H1 (cell line): ENCODE data around the gene ARSB. TPM values are rescaled to one million over a fixed set of nuclear protein-coding genes. Genes with fewer than 3 reads are reported as not detected.

Source experiments
- CTCF ChIA-PET: fragments of 300-600 bp; sonication (Branson Sonifier 250); formaldehyde crosslinking; loops from one replicate; lab custom pipeline; 2021; ENCODE audit not compliant: partially characterized antibody; lab: Charles Lee
- POLR2A ChIA-PET: fragments of 300-600 bp; sonication (Branson Sonifier 250); formaldehyde crosslinking; loops from one replicate; lab custom pipeline; 2021; ENCODE audit warnings: inconsistent platforms; ENCODE audit not compliant: partially characterized antibody; lab: Charles Lee
- DNase-seq, 2 experiments: peaks; one replicate each; pipeline versions ENCODE4 v3.0.0 to v3.0.0-alpha.2; 2010 to 2022; ENCODE audit warnings: low spot score in 2 of 2, low read depth in 1 of 2, mixed read lengths in 1 of 2
- FAIRE-seq: peaks from 2 replicates; lab custom pipeline; 2011; peaks lifted over from hg19 to GRCh38; lab: Jason Lieb, UNC
- H2AFZ ChIP-seq: 2 replicates; pipeline ENCODE4 v1.8.1; 2012; ENCODE audit warnings: low read length, inconsistent platforms
- H2AK5ac ChIP-seq: 2 replicates; pipeline ENCODE4 v1.6.1; 2013; ENCODE audit warnings: low read depth, low read length
- H2BK120ac ChIP-seq: replicated peaks from 2 replicates; pipeline ENCODE3; 2013; ENCODE audit warnings: low read depth, low read length, inconsistent platforms
- H2BK12ac ChIP-seq: 2 replicates; pipeline ENCODE4 v1.6.1; 2013; ENCODE audit warnings: low read depth, low read length
- H2BK15ac ChIP-seq: 2 replicates; pipeline ENCODE4 v1.6.1; 2013; ENCODE audit warnings: low read length
- H2BK20ac ChIP-seq: 2 replicates; pipeline ENCODE4 v1.6.1; 2013; ENCODE audit warnings: low read length
- H2BK5ac ChIP-seq: 2 replicates; pipeline ENCODE4 v1.6.1; 2013; ENCODE audit warnings: low read depth, low read length
- H3K14ac ChIP-seq: 2 replicates; pipeline ENCODE4 v1.6.1; 2013; ENCODE audit warnings: inconsistent platforms; ENCODE audit not compliant: insufficient read length
- H3K18ac ChIP-seq: 2 replicates; pipeline ENCODE4 v1.6.1; 2013; ENCODE audit warnings: low read length; ENCODE audit errors: extremely low read depth
- H3K23ac ChIP-seq: 2 replicates; pipeline ENCODE4 v1.6.1; 2013; ENCODE audit warnings: inconsistent platforms; ENCODE audit not compliant: insufficient read length
- H3K23me2 ChIP-seq: 2 replicates; pipeline ENCODE4 v1.6.1; 2013; ENCODE audit warnings: low read depth, low read length
- H3K27ac ChIP-seq: 2 replicates; pipeline ENCODE4 v1.6.1; 2011; ENCODE audit warnings: low read depth, low read length, inconsistent platforms
- H3K27me3 ChIP-seq, 4 experiments: replicated peaks in 1 of 4; 1 replicate in 1 of 4; 2 replicates in 3 of 4; pipeline versions ENCODE4 v1.6.1 to v1.8.1; 2011 to 2013; ENCODE audit warnings: low read length in 3 of 4, mild to moderate bottlenecking in 3 of 4, inconsistent platforms in 2 of 4, mixed read lengths in 2 of 4, moderate library complexity in 1 of 4; ENCODE audit not compliant: control insufficient read depth in 3 of 4, insufficient read depth in 3 of 4; ENCODE audit errors: extremely low read depth in 1 of 4
- H3K36me3 ChIP-seq, 4 experiments: 2 replicates each; pipeline versions ENCODE4 v1.6.1 to v1.8.1; 2011 to 2013; ENCODE audit warnings: mild to moderate bottlenecking in 4 of 4, low read length in 3 of 4, moderate library complexity in 2 of 4, control low read depth in 1 of 4, inconsistent platforms in 1 of 4; ENCODE audit not compliant: insufficient read depth in 4 of 4, control insufficient read depth in 2 of 4
- H3K4ac ChIP-seq: replicated peaks from 2 replicates; pipeline ENCODE3; 2013; ENCODE audit warnings: low read length, low read depth, mixed read lengths, inconsistent platforms; ENCODE audit not compliant: insufficient read length
- H3K4me1 ChIP-seq, 4 experiments: replicated peaks in 1 of 4; 1 replicate in 1 of 4; 2 replicates in 3 of 4; pipeline versions ENCODE4 v1.6.1 to v1.8.1; 2011 to 2013; ENCODE audit warnings: low read length in 3 of 4, inconsistent platforms in 2 of 4, mixed read lengths in 1 of 4; ENCODE audit not compliant: insufficient read depth in 4 of 4, control insufficient read depth in 3 of 4
- H3K4me2 ChIP-seq, 2 experiments: 2 replicates each; pipeline versions ENCODE4 v1.6.1 to v1.8.1; 2011 to 2013; ENCODE audit warnings: low read depth in 2 of 2, low read length in 2 of 2, control low read depth in 1 of 2, inconsistent platforms in 1 of 2, mild to moderate bottlenecking in 1 of 2; ENCODE audit not compliant: insufficient read depth in 1 of 2
- H3K4me3 ChIP-seq, 4 experiments: fragments of 200-600, 300-600 bp in 1 of 4; sonication (generic), shearing (Covaris generic), sonication (Bioruptor Twin) in 1 of 4; 2 replicates each; pipeline versions ENCODE4 v1.5.1 to v1.8.1; 2011 to 2016; ENCODE audit warnings: low read length in 4 of 4, low read depth in 3 of 4, control low read depth in 2 of 4, inconsistent platforms in 2 of 4, mild to moderate bottlenecking in 2 of 4, mixed read lengths in 1 of 4, moderate library complexity in 1 of 4; ENCODE audit not compliant: insufficient read depth in 2 of 4; ENCODE audit errors: extremely low read depth in 1 of 4
- H3K56ac ChIP-seq: replicated peaks from 2 replicates; pipeline ENCODE3; 2013; ENCODE audit warnings: low read depth, mild to moderate bottlenecking, mixed read lengths, low read length, inconsistent platforms; ENCODE audit not compliant: insufficient read length
- H3K79me1 ChIP-seq: 2 replicates; pipeline ENCODE4 v1.6.1; 2013; ENCODE audit warnings: low read depth, low read length, control low read depth
- H3K79me2 ChIP-seq, 2 experiments: 2 replicates each; pipeline versions ENCODE4 v1.6.1 to v1.8.1; 2012 to 2013; ENCODE audit warnings: low read length in 2 of 2, mild to moderate bottlenecking in 2 of 2, inconsistent platforms in 1 of 2; ENCODE audit not compliant: insufficient read depth in 2 of 2, control insufficient read depth in 1 of 2
- H3K9ac ChIP-seq, 4 experiments: replicated peaks in 1 of 4; 1 replicate in 1 of 4; 2 replicates in 3 of 4; pipeline versions ENCODE4 v1.6.1 to v1.8.1; 2011 to 2013; ENCODE audit warnings: low read depth in 3 of 4, low read length in 3 of 4, control low read depth in 2 of 4, mild to moderate bottlenecking in 2 of 4, moderate library complexity in 2 of 4, inconsistent platforms in 1 of 4; ENCODE audit errors: extremely low read depth in 1 of 4
- H3K9me3 ChIP-seq, 2 experiments: 2 replicates each; pipeline versions ENCODE4 v1.6.1 to v1.8.1; 2012 to 2013; ENCODE audit warnings: mild to moderate bottlenecking in 2 of 2, moderate library complexity in 2 of 2, control low read depth in 1 of 2, inconsistent platforms in 1 of 2, low read depth in 1 of 2, low read length in 1 of 2, mixed read lengths in 1 of 2; ENCODE audit not compliant: insufficient read depth in 2 of 2
- H4K20me1 ChIP-seq, 2 experiments: replicated peaks in 1 of 2; 2 replicates each; pipeline versions ENCODE3 to v1.8.1; 2011 to 2013; ENCODE audit warnings: inconsistent platforms in 2 of 2, low read length in 2 of 2, mild to moderate bottlenecking in 1 of 2; ENCODE audit not compliant: insufficient read depth in 2 of 2, control insufficient read depth in 1 of 2
- H4K5ac ChIP-seq: 2 replicates; pipeline ENCODE4 v1.6.1; 2013; ENCODE audit warnings: low read length, low read depth, mixed read lengths, inconsistent platforms; ENCODE audit not compliant: insufficient read length
- H4K8ac ChIP-seq: 2 replicates; pipeline ENCODE4 v1.8.0; 2013; ENCODE audit warnings: mild to moderate bottlenecking, moderate library complexity, low read length, inconsistent platforms; ENCODE audit not compliant: insufficient read depth; ENCODE audit errors: extremely low read depth
- H4K91ac ChIP-seq: replicated peaks from 2 replicates; pipeline ENCODE3; 2013; ENCODE audit warnings: low read length, mixed read lengths, inconsistent platforms; ENCODE audit not compliant: insufficient read length
- BRCA1 ChIP-seq: IDR thresholded peaks from 2 replicates; pipeline ENCODE4 v1.6.1; 2012; ENCODE audit warnings: low read depth, low read length, improper control_type of control experiment
- EGR1 ChIP-seq: IDR thresholded peaks from 2 replicates; pipeline ENCODE4 v1.6.1; 2011; ENCODE audit warnings: low read depth, low read length, borderline replicate concordance
- HDAC6 ChIP-seq: IDR thresholded peaks from one replicate; pipeline ENCODE4 v1.7.1; 2012; ENCODE audit warnings: low read depth, mild to moderate bottlenecking, inconsistent platforms, low read length, moderate library complexity
- NANOG ChIP-seq: IDR thresholded peaks from 2 replicates; pipeline ENCODE4 v1.6.1; 2011; ENCODE audit warnings: low read length, low read depth, mild to moderate bottlenecking, inconsistent platforms; ENCODE audit not compliant: insufficient read depth, poor library complexity, severe bottlenecking
- SIN3A ChIP-seq, 2 experiments: IDR thresholded peaks in 1 of 2; conservative IDR thresholded peaks in 1 of 2; 2 replicates each; pipeline ENCODE4 v1.6.1; 2011 to 2012; ENCODE audit warnings: low read length in 2 of 2, improper control_type of control experiment in 1 of 2, low read depth in 1 of 2, mild to moderate bottlenecking in 1 of 2
- SP1 ChIP-seq: IDR thresholded peaks from 2 replicates; pipeline ENCODE4 v1.6.1; 2011; ENCODE audit warnings: low read depth, low read length
- WGBS, 2 experiments: shearing (Covaris generic) in 1 of 2; methylation state at CpG; one replicate each; pipeline versions ENCODE4 v1.1.6 to v1.1.7; 2013 to 2015; ENCODE audit warnings: low lambda C conversion rate in 2 of 2, mixed read lengths in 2 of 2, inconsistent platforms in 1 of 2, low coverage in 1 of 2, missing lambda C conversion rate in 1 of 2; ENCODE audit not compliant: insufficient replicate concordance in 2 of 2, insufficient coverage in 1 of 2, insufficient read length in 1 of 2; ENCODE audit errors: extremely low coverage in 1 of 2, missing lambda C conversion rate in 1 of 2; 5-methylcytosine and 5-hydroxymethylcytosine counted together
- polyA plus RNA-seq, 7 experiments: library from polyadenylated mRNA; depleted of rRNA in 3 of 7; stranded (reverse) in 5 of 7; unstranded in 2 of 7; fragments of >200 nt in 5 of 7; fragments of 200-250 nt in 2 of 7; gene quantifications; 1 replicate in 5 of 7; 2 replicates in 1 of 7; 4 replicates in 1 of 7; pipeline versions ENCODE4 v1.2.1 to v1.2.3, GENCODE V29; 2011 to 2013; ENCODE audit warnings: missing spikeins in 2 of 7, mixed read lengths in 2 of 7
- total RNA-seq: library from RNA; stranded (reverse); fragmentation: NEBNext Ultra II Directional; extraction: Animal tissue kit (Norgen Biotek cat#: 25700); gene quantifications from 2 replicates; pipeline ENCODE4 v1.2.1, GENCODE V29; 2021

ARSB gene
- total and polyA plus RNA-seq, 2 of the 8 experiments (the other 6 are each of a cell fraction or from before 2014, with no cell fraction given) = 6.4 to 13.9 TPM

DNA sequence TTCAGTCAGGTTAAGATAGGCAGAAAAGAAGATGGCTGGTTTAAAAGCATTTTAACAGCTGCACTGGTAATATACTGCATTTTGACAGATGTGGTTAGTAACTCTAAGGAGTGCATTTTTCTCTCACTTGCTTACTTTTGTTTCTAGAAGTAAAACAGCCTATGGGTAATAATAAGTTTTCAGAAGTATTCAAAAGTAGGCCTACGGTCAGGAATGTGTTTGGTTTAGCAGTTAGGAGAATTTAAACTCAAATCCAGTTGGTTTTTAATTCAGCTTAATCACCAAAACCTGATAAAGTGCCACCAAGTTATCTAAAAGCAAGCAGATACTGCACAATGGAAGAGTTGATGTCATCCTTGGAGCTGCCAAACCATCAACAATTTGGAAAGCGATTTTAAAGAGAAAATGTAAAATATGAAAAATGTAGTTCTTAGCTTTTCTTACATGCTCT is 160.3 kb downstream of the ARSB start:
- H3K18ac ChIP-seq = no peak overlapping the region
- ChIA-PET POLR2A (no interaction called here), CTCF (interaction anchor here (0.6 to 0.7 kb wide), 2 partner anchors 30 to 355 kb away, joined by 3 to 4 read pairs; no protein-coding TSS in a partner anchor)
- no peak overlapping the region for H3K56ac ChIP-seq
- H2AFZ ChIP-seq = no peak overlapping the region
- no peaks in the 10 kb centered on the region for H3K79me1 ChIP-seq
- H3K9me3 ChIP-seq = no peaks in the 10 kb centered on the region
- H3K27me3 ChIP-seq = no peaks in the 10 kb centered on the region
- no peak overlapping the region for H3K23ac ChIP-seq
- no peak overlapping the region for H4K8ac ChIP-seq
- H2BK15ac ChIP-seq = no peak overlapping the region
- DNase-seq = no peak
- WGBS, 2 experiments = 81% methylated on average over 2 of the region's 2 CpGs; no CpG with 5 or more reads in 1 of the 2 experiments
- H4K20me1 ChIP-seq = no peaks in the 10 kb centered on the region
- no peak overlapping the region for H2AK5ac ChIP-seq
- FAIRE-seq = no peak
- H3K4me2 ChIP-seq = no peak overlapping the region
- H4K5ac ChIP-seq = no peak overlapping the region
- H3K9ac ChIP-seq = no peak overlapping the region
- no peak overlapping the region for H2BK20ac ChIP-seq
- no peaks in the 10 kb centered on the region for H3K36me3 ChIP-seq
- H2BK12ac ChIP-seq = no peak overlapping the region
- no peaks in the 10 kb centered on the region for H3K79me2 ChIP-seq
- no peaks in the 10 kb centered on the region for H3K4me1 ChIP-seq
- H2BK120ac ChIP-seq = no peak overlapping the region
- no peak overlapping the region for H3K27ac ChIP-seq
- no peaks in the 10 kb centered on the region for H3K23me2 ChIP-seq
- no peak overlapping the region for H4K91ac ChIP-seq
- H3K4me3 ChIP-seq = no peak overlapping the region
- H3K4ac ChIP-seq = no peak overlapping the region
- H2BK5ac ChIP-seq = no peak overlapping the region
- H3K14ac ChIP-seq = no peak overlapping the region
- TF ChIP-seq EGR1 (no peak), SP1 (no peak), SIN3A (conservative IDR thresholded peaks at IDR 0.05 in 1 of 2, IDR thresholded peaks at IDR 0.05 in 1 of 2; ENCODE audit: low read depth in 1 of 2, low read length in 2 of 2) (no peak), NANOG (no peak), BRCA1 (no peak), HDAC6 (no peak)
